WTC11 (cell line): ENCODE results near the gene DUSP6. TPM values are rescaled to one million over a fixed set of nuclear protein-coding genes. Genes with fewer than 3 reads are reported as not detected.

Source experiments
- ATAC-seq: fragments of 200-7000 bp; cut with Tn5 transposase; 2 replicates; pipeline ENCODE4 v1.10.0; 2021; ENCODE audit warnings: mild to moderate bottlenecking, moderate library complexity
- CTCF ChIA-PET: fragments of 300-600 bp; sonication (Branson Sonifier 250); formaldehyde crosslinking; loops from one replicate; lab custom pipeline; 2021; ENCODE audit warnings: antibody characterized with exemption; lab: Charles Lee
- POLR2A ChIA-PET: fragments of 350-600 bp; sonication (Branson Sonifier 250); formaldehyde crosslinking; loops from one replicate; lab custom pipeline; 2021; ENCODE audit warnings: antibody characterized with exemption; lab: Charles Lee
- DNase-seq: peaks from one replicate; pipeline ENCODE4 v3.0.0; 2021; ENCODE audit warnings: low spot score
- H3K27ac Mint-ChIP-seq: 2 replicates; pipeline ENCODE4 v1.8.0; 2021; ENCODE audit warnings: mixed read lengths
- H3K27me3 Mint-ChIP-seq: 2 replicates; pipeline ENCODE4 v1.8.0; 2021; ENCODE audit warnings: low read depth, mild to moderate bottlenecking, moderate library complexity, mixed read lengths
- H3K36me3 Mint-ChIP-seq: 2 replicates; pipeline ENCODE4 v1.8.0; 2021; ENCODE audit warnings: mixed read lengths
- H3K4me1 Mint-ChIP-seq: 2 replicates; pipeline ENCODE4 v1.8.0; 2022; ENCODE audit warnings: mixed read lengths
- H3K4me3 Mint-ChIP-seq: 2 replicates; pipeline ENCODE4 v1.8.0; 2021; ENCODE audit warnings: mild to moderate bottlenecking, moderate library complexity, mixed read lengths
- H3K9me3 Mint-ChIP-seq: 2 replicates; pipeline ENCODE4 v1.8.0; 2021; ENCODE audit warnings: mixed read lengths
- CBFB ChIP-seq: sonication (generic); formaldehyde crosslinking; IDR thresholded peaks from 2 replicates; pipeline ENCODE4 v1.8.1; 2022; ENCODE audit warnings: mild to moderate bottlenecking, low read depth, missing genetic modification reagents
- ELF4 ChIP-seq: sonication (generic); formaldehyde crosslinking; IDR thresholded peaks from 2 replicates; pipeline ENCODE4 v1.8.1; 2022; ENCODE audit warnings: low read depth, mild to moderate bottlenecking, moderate library complexity, missing genetic modification reagents
- ESRRA ChIP-seq: sonication (generic); formaldehyde crosslinking; IDR thresholded peaks from 2 replicates; pipeline ENCODE4 v1.8.1; 2022; ENCODE audit warnings: mild to moderate bottlenecking, missing genetic modification reagents, borderline replicate concordance
- FOXK1 ChIP-seq: sonication (generic); formaldehyde crosslinking; IDR thresholded peaks from 2 replicates; pipeline ENCODE4 v1.8.0; 2022; ENCODE audit warnings: mild to moderate bottlenecking, moderate library complexity, missing genetic modification reagents
- GABPB1 ChIP-seq: sonication (generic); formaldehyde crosslinking; IDR thresholded peaks from 2 replicates; pipeline ENCODE4 v1.8.1; 2023; ENCODE audit warnings: mild to moderate bottlenecking, missing genetic modification reagents
- IRF2 ChIP-seq: sonication (generic); formaldehyde crosslinking; IDR thresholded peaks from 2 replicates; pipeline ENCODE4 v1.8.0; 2022; ENCODE audit warnings: low read depth, missing genetic modification reagents, borderline replicate concordance
- JUN ChIP-seq: sonication (generic); formaldehyde crosslinking; IDR thresholded peaks from 2 replicates; pipeline ENCODE4 v1.8.0; 2023; ENCODE audit warnings: mild to moderate bottlenecking, missing genetic modification reagents
- MXD4 ChIP-seq: fragments of 250-450 bp; sonication (Bioruptor Pico); IDR thresholded peaks from 2 replicates; pipeline ENCODE4 v1.8.0; 2021; ENCODE audit warnings: mild to moderate bottlenecking, moderate library complexity, borderline replicate concordance
- NR1H2 ChIP-seq: sonication (generic); formaldehyde crosslinking; IDR thresholded peaks from 2 replicates; pipeline ENCODE4 v1.9.0; 2021; ENCODE audit warnings: mild to moderate bottlenecking, moderate library complexity, missing genetic modification reagents
- PRDM15 ChIP-seq: sonication (generic); formaldehyde crosslinking; IDR thresholded peaks from 2 replicates; pipeline ENCODE4 v1.8.0; 2022; ENCODE audit warnings: missing genetic modification reagents
- SMAD4 ChIP-seq: sonication (generic); formaldehyde crosslinking; IDR thresholded peaks from 2 replicates; pipeline ENCODE4 v1.8.0; 2022; ENCODE audit warnings: mild to moderate bottlenecking, missing genetic modification reagents
- SOX15 ChIP-seq: fragments of 250-450 bp; sonication (Bioruptor Pico); IDR thresholded peaks from 2 replicates; pipeline ENCODE4 v1.9.0; 2021; ENCODE audit warnings: mild to moderate bottlenecking
- SP1 ChIP-seq: sonication (generic); formaldehyde crosslinking; conservative IDR thresholded peaks from 2 replicates; pipeline ENCODE4 v1.8.1; 2022; ENCODE audit warnings: missing genetic modification reagents
- TCF7 ChIP-seq: sonication (generic); formaldehyde crosslinking; IDR thresholded peaks from 2 replicates; pipeline ENCODE4 v1.8.0; 2022; ENCODE audit warnings: mild to moderate bottlenecking, low read depth, missing genetic modification reagents, moderate library complexity
- ZNF121 ChIP-seq: sonication (generic); formaldehyde crosslinking; IDR thresholded peaks from 2 replicates; pipeline ENCODE4 v1.8.0; 2023; ENCODE audit warnings: missing genetic modification reagents
- ZNF219 ChIP-seq: sonication (generic); formaldehyde crosslinking; IDR thresholded peaks from 2 replicates; pipeline ENCODE4 v1.8.0; 2023; ENCODE audit warnings: missing genetic modification reagents, mild to moderate bottlenecking, borderline replicate concordance
- ZNF416 ChIP-seq: fragments of 250-450 bp; sonication (Bioruptor Pico); IDR thresholded peaks from 2 replicates; pipeline ENCODE4 v1.9.0; 2021; ENCODE audit warnings: mild to moderate bottlenecking, inconsistent platforms
- ZNF512 ChIP-seq: sonication (generic); formaldehyde crosslinking; IDR thresholded peaks from 2 replicates; pipeline ENCODE4 v1.8.1; 2022; ENCODE audit warnings: missing genetic modification reagents, borderline replicate concordance
- ZNF671 ChIP-seq: fragments of 250-450 bp; sonication (Bioruptor Pico); IDR thresholded peaks from 2 replicates; pipeline ENCODE4 v1.8.0; 2021; ENCODE audit warnings: mild to moderate bottlenecking
- total RNA-seq: library from RNA; stranded (reverse); gene quantifications from 3 replicates; pipeline ENCODE4 v1.2.3, GENCODE V29; 2021
- TF ChIP-seq, protein P1 (sequence below): sonication (generic); formaldehyde crosslinking; IDR thresholded peaks from 2 replicates; pipeline ENCODE4 v1.8.0; 2023; ENCODE audit warnings: mild to moderate bottlenecking, missing genetic modification reagents
- TF ChIP-seq, protein P2 (sequence below): sonication (generic); formaldehyde crosslinking; IDR thresholded peaks from 2 replicates; pipeline ENCODE4 v1.8.0; 2022; ENCODE audit warnings: mild to moderate bottlenecking, missing genetic modification reagents
- TF ChIP-seq, protein P3 (sequence below): sonication (generic); formaldehyde crosslinking; IDR thresholded peaks from 2 replicates; pipeline ENCODE4 v1.8.1; 2023; ENCODE audit warnings: mild to moderate bottlenecking, missing genetic modification reagents, moderate library complexity

The DUSP6 gene
- total RNA-seq, 1 experiment from 2014 or later, result 245 TPM

DNA sequence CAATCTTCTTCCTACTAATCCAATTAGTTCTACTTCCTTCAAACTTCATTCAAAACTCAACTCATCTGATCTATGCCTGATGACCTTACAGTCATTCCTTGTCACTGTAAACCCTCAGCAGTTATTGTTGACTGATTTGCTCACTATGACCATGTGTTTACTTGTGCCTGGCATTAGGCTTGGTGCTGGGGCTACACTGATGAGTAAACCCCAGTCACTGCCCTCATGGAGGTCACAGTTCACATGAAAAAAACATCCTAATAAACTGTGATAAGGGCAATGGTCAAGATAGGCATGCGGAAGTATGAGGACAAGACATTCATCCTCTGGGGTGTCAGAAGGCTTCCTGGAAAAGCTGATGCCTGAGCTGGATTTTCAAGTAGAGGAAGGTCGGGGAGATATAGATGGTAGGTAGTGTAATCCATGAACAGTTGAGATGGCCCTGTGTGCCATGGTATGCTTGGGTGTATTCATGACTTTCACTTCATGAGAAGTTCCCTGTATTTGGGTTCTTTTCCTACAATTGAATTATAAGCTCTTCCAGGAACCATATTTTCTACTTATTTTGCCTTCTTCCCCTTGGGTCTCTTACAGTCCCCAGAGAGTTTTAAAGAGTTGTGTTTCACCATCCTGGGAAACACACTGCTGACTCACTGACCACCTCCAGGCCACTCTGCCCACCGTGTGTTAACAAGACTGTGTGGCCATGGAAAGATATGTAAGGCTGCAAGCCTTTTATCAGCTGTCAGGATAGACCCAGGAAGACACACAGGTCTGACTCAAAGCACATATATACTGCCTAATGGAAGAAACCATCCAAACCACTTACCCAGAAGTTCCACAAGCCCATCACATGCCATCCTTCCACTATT is 38.7 kb upstream of the DUSP6 start:
- H3K9me3 Mint-ChIP-seq, result no peaks in the 10 kb centered on the region
- CTCF ChIA-PET, result no interaction called here
- H3K4me3 Mint-ChIP-seq, result no peak overlapping the region
- no peak overlapping the region for H3K27ac Mint-ChIP-seq
- POLR2A ChIA-PET, result no interaction called here
- H3K36me3 Mint-ChIP-seq, result no peaks in the 10 kb centered on the region
- no peak for DNase-seq
- H3K4me1 Mint-ChIP-seq, result peaks cover 17% of the 10 kb centered on the region
- no peak for ATAC-seq
- TF ChIP-seq ZNF416 (CRISPR knock-in tag) (no peak), CBFB (no peak), GABPB1 (CRISPR knock-in tag) (peak; percentile 75)
- H3K27me3 Mint-ChIP-seq, result no peaks in the 10 kb centered on the region

DNA sequence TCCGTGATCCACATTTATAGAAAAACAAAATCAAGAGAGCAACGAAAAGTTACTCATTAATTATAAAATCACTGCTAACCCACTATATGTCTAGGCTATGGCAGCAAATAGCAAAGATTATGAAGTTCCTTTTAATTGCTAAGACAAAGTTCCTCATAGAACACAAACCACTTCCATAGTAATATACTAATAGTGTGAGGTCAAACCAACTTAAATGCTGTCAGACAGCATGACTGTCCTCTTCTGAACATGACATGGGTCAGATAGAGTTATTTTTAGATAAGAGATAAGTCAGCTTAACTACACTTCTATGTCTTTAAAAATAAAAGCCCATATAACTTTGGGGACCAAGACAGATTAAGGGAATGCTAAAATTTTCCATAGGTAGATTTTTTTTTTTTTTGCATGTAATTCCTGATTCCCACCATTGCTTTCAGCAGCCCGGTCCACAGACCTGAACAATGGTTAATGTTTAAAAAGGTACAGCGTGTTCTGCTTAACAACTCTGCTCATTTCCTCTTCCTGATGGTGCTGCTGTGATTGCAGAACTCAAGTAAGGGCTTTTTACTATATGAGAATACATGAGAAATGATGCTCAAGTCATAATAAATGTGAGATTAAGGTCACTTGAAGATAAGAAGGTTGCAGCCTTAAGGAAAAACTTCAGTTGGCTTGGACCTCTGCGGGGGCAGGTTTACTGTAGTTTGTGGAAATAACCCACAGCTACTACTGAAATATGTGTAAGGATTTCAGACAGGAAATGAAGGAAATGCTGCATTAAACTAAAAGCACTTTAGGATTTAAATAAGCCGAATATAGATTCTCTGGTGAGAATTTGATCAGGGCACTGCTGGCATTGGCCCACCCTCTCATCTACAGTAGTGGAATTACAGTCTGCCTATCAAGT is 37.7 kb upstream of the DUSP6 start:
- DNase-seq (no peak), ATAC-seq (no peak)
- H3K4me3 Mint-ChIP-seq, result no peak overlapping the region
- no peaks in the 10 kb centered on the region for H3K9me3 Mint-ChIP-seq
- no peaks in the 10 kb centered on the region for H3K27me3 Mint-ChIP-seq
- no peaks in the 10 kb centered on the region for H3K36me3 Mint-ChIP-seq
- CTCF ChIA-PET, result no interaction called here
- TF ChIP-seq JUN (CRISPR knock-in tag) (no peak), TCF7 (CRISPR knock-in tag) (no peak), PRDM15 (CRISPR knock-in tag) (no peak), ZNF671 (CRISPR knock-in tag) (no peak), ZNF512 (CRISPR knock-in tag) (no peak), ZNF219 (CRISPR knock-in tag) (no peak), SOX15 (CRISPR knock-in tag) (no peak), FOXK1 (CRISPR knock-in tag) (no peak), ELF4 (CRISPR knock-in tag) (no peak), SMAD4 (no peak), SP1 (CRISPR knock-in tag) (no peak), NR1H2 (CRISPR knock-in tag) (no peak), ESRRA (CRISPR knock-in tag) (no peak), MXD4 (CRISPR knock-in tag) (no peak), IRF2 (CRISPR knock-in tag) (no peak), ZNF121 (CRISPR knock-in tag) (no peak)
- TF ChIP-seq, protein P1, sequence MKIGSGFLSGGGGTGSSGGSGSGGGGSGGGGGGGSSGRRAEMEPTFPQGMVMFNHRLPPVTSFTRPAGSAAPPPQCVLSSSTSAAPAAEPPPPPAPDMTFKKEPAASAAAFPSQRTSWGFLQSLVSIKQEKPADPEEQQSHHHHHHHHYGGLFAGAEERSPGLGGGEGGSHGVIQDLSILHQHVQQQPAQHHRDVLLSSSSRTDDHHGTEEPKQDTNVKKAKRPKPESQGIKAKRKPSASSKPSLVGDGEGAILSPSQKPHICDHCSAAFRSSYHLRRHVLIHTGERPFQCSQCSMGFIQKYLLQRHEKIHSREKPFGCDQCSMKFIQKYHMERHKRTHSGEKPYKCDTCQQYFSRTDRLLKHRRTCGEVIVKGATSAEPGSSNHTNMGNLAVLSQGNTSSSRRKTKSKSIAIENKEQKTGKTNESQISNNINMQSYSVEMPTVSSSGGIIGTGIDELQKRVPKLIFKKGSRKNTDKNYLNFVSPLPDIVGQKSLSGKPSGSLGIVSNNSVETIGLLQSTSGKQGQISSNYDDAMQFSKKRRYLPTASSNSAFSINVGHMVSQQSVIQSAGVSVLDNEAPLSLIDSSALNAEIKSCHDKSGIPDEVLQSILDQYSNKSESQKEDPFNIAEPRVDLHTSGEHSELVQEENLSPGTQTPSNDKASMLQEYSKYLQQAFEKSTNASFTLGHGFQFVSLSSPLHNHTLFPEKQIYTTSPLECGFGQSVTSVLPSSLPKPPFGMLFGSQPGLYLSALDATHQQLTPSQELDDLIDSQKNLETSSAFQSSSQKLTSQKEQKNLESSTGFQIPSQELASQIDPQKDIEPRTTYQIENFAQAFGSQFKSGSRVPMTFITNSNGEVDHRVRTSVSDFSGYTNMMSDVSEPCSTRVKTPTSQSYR (CRISPR knock-in tag), result no peak
- TF ChIP-seq, protein P2, sequence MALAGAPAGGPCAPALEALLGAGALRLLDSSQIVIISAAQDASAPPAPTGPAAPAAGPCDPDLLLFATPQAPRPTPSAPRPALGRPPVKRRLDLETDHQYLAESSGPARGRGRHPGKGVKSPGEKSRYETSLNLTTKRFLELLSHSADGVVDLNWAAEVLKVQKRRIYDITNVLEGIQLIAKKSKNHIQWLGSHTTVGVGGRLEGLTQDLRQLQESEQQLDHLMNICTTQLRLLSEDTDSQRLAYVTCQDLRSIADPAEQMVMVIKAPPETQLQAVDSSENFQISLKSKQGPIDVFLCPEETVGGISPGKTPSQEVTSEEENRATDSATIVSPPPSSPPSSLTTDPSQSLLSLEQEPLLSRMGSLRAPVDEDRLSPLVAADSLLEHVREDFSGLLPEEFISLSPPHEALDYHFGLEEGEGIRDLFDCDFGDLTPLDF (CRISPR knock-in tag), result no peak
- TF ChIP-seq, protein P3, sequence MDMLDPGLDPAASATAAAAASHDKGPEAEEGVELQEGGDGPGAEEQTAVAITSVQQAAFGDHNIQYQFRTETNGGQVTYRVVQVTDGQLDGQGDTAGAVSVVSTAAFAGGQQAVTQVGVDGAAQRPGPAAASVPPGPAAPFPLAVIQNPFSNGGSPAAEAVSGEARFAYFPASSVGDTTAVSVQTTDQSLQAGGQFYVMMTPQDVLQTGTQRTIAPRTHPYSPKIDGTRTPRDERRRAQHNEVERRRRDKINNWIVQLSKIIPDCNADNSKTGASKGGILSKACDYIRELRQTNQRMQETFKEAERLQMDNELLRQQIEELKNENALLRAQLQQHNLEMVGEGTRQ (CRISPR knock-in tag), result no peak
- TF ChIP-seq, all 79 proteins: peak for 0
- no peak overlapping the region for H3K27ac Mint-ChIP-seq
- POLR2A ChIA-PET, result interaction anchor here (0.7 kb wide), 1 partner anchor 11 kb away, joined by 3 read pairs; no protein-coding TSS in a partner anchor
- H3K4me1 Mint-ChIP-seq, result peaks cover 20% of the 10 kb centered on the region
